Stimulated activated CD4-positive, alpha-beta T cell treated with anti-CD3 and anti-CD28 coated beads, TNF-alpha, amount 100 ng/mL, for 1 hour (primary cell): ENCODE measurements around the gene FGGY.

Experiments used
- DNase-seq, 3 donors: peaks; one replicate each; pipeline ENCODE4 v3.0.0-alpha.2; 2020; ENCODE audit warnings: low read depth in 3 of 3, low spot score in 1 of 3

FGGY gene

DNA sequence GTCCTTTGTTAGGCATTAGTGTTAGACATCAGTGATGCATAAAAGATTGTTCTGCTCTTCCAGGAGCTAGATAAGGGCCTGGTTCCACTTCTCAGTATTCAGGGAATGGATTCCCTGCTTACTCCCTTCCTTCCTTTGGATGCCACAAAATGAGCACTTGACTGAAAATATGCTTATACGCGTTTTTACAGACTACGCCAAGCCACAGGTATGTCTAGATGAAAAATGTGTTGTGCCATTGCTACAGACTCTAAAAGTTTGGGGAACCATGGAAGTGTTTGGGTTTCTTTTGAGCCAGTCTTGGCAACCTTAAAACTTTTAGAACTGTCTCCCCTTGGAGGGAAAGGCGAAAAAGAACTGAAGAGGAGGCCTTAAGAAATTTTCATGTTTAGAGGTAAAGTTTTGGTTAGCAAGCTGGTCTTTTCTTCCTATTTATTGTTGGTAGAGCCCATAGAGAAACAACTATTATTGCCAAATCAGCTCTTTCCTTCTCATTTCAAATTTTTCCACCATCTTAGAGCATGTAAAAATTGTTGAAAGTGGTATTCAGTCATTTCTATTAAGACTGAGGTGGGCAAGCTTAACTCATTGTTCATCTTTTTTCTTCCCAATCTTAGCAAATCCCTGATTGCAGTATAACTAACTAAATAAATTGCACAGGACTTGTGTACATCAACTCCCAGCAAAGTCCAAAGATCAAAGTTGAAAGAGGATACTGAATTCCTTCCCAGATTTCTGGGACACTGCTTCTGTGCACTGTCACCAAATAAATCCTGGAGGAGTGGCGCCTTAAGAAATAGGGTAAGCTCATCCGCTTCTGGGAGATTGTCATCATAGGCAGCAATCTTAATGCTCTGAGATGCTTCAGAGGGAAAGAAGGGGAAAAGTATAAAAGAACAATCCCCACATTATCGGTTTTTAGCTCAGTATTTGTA lies 18.9 kb downstream of the FGGY start:
- no peak for DNase-seq

DNA sequence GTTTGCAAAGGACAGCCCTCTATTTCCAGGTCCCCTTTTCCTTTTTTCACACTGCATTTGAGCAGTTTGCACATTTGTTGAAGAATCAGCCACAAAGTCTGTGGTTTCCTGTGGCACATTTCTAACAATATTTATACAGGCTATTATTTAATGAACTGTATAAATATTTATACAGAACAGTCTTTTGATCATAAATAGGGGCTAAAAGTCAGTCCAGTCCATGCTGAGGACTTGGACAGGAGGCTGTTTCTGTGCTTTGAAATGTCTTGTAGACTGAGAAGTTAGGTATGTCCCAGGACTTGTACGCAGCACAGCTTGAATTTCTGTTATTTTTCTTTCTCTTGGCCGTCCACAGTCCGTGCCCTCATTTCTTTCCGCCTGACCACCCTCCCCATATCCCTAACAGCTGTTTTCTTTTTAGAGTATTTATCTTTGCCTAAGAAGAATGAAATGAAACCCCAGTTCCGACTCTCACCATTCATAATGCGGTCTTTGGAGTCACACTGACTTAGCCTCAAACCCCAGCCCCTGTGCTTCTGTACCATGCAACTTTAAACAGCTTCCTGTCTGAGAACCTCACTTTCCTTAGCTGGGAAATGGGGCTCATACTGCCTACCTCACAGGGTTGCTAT lies 19.7 kb downstream of the FGGY start:
- no peak for DNase-seq

DNA sequence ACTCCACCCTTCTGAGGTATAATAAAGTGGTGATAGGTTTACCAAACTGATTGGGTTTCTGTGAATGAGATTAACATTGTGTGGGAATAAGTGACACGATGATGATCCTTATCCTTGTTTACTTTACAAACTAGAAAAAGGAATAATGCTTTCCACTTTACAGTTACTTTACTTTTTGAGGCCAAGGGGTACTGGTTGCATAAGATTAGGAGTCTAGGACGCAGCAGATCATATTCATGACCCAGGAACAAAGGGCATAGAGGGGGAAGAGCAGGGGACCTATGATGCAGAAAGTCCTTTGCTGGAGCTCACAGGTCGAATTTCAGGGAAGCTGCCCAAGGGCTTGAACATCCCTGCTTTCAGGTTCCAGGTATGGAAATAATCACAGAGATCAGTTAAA lies 20.4 kb downstream of the FGGY start:
- DNase-seq = no peak

DNA sequence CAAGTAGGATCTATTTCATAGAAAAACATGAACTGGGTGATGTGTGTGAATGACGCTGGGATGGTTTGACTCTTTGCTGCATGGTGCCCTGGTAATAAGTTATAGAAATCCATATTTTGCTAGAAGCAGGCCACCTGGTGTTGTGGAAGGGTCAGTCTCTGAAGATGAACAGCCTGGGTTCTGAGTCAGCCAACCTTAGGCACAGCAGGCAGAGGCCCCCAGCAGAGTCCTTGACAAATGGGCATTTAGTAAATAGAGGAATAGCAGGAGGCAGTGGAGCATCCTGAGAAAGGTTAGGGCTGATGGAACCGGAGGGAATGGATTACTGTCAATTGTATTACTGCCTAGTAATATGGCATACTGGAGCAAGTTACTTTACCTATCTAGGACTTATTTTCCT lies 20.9 kb downstream of the FGGY start:
- no peak for DNase-seq

DNA sequence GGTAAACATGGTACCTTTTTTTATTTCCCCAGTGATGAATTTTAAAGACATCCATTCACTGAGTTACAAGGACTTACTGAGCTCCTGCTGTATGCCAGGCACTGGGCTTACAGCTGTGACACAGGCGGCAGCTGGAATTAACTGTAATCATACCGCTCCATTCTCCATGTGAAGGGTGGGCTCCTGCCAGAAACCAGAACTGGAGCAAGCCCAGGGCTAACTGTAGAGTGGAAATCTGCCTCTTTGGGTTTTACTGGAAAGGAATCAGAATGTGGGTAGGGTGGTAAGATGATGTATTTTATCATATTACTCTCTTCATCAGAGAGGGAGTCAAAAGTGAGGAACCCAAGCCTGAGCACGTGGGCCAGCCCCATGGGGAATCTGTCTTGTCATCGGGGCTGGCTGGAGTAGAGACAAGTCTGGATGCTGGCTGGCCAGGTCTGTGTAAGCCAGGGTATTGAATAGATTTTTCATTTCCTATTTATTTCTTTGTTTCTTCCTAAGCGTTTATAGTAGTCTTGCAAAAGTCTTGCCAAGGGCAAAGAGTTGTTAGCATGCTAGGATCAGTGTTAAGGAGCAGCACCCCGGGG lies 21.5 kb downstream of the FGGY start:
- no peak for DNase-seq

DNA sequence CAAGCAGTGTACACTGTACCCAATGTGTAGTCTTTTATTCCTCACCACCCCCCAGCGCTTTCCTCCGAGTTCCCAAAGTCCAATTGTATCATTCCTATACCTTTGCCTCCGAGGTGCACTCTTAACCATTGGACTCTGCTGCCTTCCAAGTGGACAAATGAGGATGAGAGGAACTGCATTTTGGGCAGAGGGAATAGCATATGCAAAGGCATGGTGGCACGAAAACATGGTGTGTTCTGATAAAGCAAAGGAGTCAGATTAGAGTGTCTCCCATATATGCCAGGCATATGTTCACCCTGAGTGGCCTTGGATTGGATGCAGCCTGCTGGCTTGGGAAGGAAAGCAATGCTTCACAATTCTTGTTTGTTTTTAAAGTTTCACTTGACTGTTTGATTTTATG lies 25.5 kb downstream of the FGGY start:
- no peak for DNase-seq

DNA sequence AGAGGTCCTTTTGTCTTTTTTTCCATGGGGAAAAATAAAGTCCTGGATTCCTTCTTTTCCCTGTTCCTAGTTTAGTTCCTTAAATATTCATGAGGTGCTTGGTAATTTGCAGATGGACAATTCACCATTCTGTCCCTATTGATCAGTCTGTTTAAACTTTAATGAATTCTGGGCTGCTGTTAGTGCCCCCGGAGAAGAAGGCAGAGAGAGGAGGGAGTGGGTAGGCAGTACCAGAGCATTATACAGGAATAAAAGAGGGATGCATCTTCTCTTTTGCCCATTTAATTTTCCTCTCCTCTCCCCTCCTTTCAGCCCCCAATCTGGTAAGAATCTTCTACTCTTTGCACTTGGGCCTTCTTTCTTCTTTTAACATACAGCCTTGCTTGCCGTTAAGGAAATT lies 25.9 kb downstream of the FGGY start:
- DNase-seq = no peak

DNA sequence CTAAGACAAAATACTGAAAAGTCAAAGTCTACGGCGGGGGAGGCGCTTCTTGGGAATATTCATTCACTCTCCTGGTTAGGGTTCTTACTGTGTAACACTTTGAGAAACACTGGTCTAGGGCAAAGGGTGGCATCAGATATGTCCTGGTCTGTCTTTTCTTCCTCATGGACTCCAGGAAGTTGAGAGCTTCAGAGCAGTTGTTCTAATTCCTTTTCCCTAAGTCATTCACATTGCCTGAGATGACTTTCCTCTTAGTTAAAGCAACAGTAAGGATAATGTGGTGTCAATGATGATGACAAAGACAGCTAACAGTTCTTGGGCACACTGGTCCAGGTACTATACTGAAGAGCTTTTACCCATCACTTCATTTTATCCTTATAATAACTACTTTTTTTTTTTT lies 27.0 kb downstream of the FGGY start:
- no peak for DNase-seq

DNA sequence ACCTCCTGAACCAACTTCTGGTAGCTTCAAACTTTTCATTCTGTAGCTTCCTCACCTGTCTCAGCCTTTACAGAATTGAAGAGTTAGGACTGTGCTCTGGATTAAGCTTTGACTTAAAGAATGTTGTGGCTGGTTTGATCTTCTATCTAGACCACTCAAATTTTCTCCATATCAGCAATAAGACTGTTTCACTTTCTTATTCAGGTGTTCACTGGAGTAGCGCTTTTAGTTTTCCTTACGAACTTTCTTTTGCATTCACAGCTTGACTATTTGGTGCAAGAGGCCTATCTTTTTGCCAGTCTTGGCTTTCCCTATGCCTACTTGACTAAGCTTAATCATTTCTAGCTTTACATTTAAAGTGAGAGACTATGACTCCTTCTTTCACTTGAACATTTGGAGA lies 31.5 kb downstream of the FGGY start:
- no peak for DNase-seq

DNA sequence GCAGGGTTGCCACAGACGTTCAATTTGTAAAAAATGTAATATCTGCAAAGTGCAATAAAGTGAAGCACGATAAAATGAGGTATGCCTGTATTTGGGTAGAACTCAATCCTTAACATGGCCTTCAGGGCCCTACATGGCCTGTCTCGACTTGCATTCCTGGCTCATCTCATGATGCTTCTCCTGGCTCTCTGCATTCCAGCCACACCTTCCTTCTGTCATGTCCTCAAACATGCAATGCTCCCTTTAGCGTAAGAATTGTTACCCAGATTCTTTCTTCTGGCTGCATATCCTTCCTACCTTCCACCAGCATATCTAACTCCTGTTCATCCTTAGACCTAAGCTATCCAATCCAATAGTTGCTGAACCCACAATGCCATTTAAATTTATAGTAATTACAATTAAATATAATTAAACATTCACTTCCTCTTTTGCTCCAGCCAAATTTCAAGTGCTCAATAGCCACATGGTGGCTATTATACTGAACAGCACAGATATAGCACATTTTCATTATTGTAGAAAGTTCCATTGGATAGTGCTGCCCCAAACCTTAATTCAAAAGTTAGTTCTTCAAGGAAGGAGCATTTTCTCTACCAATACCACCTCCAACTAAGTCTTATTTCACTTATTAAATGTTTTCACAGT lies 32.6 kb downstream of the FGGY start:
- DNase-seq = no peak

DNA sequence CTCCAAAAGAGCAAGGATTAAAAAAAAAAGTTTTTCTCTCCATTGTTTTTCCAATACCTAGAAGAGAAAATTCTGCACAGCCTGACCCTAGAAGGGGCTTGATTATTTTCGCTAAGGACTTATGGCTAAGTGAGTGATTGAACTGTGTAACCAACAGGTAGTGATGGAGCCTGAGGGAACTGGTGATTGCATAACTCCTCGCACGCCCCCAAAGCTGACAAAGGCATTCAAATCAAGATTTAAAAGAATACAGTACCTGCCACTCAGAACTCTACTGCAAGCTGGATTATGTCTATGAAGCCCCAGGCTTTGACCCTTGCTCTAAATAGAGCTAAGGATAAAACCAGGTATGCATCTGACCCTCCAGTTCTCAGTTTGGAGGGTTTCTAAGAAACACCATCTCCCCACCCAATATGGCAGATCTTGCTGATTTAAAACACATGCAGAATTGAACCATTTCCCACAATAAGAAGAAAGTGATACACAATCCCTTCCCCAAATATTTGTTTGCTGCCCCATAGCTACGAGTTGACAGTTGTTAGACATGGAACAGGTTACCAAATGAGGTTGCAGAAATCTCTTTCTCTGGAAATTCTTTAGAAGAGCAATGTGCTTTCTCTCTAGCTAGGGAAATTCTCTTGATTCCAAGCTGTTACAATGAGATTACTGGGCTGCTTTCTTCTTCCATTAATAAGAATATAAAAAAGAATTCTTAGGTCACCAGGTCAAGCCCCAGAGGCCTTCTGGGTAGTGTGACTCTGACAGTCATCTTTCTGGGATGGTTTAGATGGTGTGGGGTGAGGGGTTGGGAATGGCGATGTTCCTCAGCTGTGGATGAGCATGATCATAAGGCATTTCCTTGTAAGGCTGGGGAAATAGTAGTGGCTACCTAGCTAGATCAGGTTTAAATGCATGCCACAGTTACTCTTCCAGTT lies 35.1 kb downstream of the FGGY start:
- DNase-seq = no peak

DNA sequence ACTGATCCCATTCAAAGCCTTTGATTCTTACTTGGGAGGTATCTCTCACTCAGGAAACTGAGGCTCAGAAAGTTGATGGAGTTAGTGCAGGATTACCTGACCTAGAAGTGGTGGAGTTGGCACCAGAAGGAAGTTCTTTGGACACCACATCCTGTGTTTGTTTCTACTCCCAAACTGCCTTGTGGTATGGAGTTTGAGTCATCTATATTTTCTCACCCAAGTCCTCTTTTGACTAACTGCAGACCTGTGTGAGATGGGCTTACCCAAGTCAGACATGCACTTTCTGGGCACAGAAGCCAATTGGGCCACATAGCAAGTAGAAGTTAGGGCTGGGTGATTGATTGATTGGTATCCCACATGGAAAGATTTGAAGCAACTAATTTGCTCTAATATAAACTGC lies 36.1 kb downstream of the FGGY start:
- DNase-seq = no peak

DNA sequence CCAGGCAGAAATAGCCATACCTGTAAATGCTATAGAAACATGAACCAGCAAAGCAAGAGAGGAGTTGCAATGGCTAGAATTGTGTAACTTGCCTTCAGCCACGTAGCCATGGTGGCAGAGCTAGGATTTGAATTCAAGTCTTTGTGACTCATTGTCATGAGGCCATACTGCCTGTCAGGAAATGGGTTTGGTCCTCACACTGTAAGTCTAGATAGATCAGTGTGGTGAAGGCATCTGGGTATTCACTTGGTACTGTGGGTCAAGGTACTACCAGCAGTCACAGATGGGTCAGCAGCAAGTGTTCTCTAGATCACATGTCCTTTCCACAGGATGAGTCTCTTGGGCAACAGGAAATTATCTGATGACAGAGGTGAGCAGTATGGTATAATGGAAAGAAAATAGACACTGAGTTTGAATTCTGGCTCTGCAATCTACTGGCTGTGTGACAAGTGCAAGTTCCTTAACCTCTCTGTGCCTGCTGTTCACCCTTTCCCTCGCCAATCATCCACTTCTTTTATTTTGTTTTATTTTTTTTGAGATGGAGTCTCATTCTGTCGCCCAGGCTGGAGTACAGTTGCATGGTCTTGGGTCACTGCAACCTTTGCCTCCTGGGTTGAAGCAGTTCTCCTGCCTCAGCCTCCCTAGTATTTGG lies 36.9 kb downstream of the FGGY start:
- no peak for DNase-seq

DNA sequence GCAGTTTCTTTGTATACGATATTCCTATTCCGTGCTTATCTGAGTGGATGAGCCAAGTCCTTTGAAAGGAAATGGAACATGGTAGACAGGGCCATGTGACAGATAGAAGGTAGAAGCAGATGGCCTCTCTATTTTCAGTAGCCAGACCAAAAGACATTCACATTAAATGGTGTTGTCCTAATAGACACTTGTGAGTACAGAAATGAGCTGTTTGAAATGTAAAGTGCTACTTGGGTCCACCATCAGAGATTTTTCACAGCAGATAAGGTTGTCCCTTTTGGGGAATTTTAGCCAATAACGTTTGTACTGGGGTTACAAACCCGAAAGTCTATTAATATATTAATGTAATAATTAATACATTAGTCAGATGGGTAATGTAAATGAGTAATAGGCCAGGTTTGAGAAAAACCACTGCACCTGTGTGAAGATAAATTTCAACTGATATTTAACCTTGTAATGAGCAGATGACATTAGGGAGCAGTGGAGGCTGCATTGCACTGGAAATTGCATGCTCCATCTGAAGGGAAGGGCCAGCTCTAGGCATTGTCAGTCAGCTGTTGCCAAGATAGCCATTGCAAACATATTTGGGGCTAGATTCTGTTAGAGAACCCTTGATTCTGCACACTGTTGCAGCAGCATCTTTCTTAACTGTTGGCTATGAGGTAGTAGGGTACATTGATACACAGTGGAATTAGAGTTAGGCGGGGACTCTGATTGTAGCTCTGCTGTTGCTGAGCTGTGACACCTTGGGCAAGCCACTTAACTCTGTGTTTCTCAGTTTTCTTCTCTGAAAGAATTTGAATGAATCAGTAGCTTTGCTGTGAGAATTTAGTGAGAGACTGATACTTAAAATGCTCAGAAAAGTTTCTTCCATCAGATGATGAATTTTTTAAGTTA lies 43.8 kb downstream of the FGGY start:
- no peak for DNase-seq

DNA sequence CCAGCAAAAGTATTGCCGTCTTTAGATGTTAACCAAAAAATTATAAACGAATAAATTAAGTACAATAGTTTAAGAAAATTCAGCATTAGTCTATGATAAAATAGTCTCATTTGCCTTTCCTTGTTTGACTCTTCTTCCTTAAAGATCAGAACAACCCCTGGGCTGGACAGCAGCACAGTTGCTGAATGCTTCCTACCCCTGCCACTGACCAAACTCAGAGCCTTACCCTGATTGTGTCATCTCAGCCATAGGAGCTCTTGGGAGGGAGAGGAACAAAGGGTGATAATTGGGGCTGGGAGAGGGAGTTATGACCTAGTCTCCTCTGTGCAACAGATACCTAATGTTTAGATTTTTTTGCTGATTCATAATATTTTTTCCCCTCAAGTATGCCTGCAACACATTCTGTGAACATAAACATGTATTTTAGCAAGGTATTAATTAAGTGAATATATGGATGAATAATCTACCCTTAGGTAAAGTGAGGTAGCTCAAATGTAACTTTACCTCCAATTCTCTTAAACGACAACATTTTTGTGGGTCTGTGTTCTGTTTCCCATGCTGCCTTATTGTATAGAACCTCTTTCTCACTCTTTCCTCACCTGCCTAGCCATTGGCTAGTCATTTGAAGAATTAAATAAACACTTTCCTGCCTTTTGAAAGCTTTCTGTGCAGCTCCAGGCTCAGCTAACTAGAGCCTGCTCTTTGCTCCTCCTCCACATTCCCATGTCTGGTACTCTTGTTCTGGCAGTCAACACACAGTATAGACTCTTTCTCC lies 46.1 kb downstream of the FGGY start:
- no peak for DNase-seq

DNA sequence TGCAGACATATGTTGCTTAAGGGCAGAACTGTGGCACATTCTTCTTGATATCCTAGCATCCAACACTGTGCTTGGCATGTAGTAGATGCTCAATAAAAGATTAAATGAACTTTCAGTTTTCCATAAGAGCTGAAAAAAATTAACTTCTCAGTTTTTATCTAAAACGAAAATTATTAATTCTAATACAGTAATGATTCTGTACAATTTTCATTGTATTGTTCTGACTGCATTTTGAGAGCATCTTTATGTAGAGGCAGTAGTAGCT lies 46.6 kb downstream of the FGGY start:
- no peak for DNase-seq

DNA sequence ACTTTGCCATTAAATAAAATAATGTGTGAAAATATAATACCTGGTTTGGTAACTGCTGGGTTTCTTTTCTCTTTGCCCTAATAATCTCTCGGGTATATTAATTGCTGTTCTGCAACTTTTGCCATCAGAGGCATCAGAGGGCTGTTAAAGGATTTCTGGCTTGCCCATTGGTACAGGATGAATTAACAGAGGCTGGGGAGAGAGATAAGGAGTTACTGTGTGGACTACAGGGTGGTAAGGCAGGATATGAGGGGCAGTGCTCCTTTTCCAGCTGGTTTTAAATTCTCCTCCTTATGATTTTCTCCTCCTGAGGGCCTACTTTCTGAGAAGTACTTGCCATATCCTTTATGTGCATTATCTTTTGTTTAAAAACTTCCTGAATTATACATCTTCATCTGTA lies 48.3 kb downstream of the FGGY start:
- no peak for DNase-seq

DNA sequence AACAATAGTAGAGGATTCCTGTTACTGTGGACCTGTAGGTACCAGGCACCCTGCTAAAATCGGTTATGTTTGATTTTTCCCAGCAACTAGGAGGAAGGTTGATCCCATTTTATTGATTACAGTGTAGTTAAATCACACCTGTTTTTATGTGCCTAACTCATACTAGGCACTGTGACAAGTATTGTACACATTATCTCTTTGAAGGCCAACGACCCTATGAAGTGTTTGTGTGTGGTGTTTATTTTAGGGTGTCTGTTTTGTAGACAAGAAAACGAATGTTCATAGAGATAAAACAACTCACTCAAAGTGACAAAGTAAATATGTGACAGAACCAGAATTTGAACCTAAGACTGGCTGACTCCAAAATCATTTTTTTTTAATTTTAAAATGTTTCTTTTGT lies 49.5 kb downstream of the FGGY start:
- no peak for DNase-seq

DNA sequence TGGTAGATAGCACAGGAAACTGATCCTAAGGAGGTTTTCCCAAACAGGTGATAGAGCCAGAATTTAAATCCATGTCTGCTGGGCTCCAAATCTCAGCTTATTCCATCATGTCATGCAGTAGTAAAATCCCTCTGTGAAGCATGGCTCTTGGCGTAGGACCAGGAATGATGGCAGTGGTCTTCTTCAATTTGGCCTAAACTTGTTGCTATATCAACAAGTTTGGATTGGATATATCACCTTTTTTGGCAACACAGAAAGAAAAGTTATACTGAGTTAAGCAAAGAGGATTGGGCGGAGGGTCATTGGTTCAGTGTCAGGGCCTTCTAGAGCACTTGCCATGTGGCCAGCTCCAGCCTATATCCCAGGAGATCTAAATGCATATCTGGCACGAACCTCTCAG lies 52.2 kb downstream of the FGGY start:
- DNase-seq = no peak
